GM12874 (cell line): Measurements from ENCODE around the gene GAK.

Experiments used
- TF ChIP-seq, protein P1 (sequence below): IDR thresholded peaks from 2 replicates; pipeline ENCODE4 v1.5.1; 2011; ENCODE audit warnings: low read depth, mild to moderate bottlenecking, control low read depth, low read length, moderate library complexity; ENCODE audit not compliant: insufficient read depth

GAK gene

DNA sequence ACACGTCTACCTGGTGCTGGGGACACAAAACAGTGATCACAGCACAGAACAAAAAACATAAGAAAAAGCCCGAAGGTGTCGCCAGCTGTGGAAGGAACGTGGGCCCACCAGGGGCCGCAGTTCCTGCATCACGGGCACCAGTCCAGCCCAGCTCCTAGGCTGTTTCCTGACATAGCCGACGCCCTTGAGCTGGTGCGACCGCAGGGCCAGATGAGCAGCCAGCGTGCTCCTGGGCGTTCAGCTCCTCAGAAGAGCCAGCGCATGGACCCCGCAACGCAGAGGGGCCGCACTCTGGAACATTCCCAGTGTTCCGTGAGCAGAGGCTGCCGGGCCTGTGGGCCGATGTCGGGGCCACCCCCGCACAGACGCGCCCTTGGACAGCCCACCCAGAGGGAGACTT, 44.1 kb downstream of the GAK start:
- TF ChIP-seq, protein P1, sequence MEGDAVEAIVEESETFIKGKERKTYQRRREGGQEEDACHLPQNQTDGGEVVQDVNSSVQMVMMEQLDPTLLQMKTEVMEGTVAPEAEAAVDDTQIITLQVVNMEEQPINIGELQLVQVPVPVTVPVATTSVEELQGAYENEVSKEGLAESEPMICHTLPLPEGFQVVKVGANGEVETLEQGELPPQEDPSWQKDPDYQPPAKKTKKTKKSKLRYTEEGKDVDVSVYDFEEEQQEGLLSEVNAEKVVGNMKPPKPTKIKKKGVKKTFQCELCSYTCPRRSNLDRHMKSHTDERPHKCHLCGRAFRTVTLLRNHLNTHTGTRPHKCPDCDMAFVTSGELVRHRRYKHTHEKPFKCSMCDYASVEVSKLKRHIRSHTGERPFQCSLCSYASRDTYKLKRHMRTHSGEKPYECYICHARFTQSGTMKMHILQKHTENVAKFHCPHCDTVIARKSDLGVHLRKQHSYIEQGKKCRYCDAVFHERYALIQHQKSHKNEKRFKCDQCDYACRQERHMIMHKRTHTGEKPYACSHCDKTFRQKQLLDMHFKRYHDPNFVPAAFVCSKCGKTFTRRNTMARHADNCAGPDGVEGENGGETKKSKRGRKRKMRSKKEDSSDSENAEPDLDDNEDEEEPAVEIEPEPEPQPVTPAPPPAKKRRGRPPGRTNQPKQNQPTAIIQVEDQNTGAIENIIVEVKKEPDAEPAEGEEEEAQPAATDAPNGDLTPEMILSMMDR = no peak

GRCh38 chr4:887034-887763, 44.9 kb downstream of the GAK start:
- TF ChIP-seq, protein P1 = no peak

DNA sequence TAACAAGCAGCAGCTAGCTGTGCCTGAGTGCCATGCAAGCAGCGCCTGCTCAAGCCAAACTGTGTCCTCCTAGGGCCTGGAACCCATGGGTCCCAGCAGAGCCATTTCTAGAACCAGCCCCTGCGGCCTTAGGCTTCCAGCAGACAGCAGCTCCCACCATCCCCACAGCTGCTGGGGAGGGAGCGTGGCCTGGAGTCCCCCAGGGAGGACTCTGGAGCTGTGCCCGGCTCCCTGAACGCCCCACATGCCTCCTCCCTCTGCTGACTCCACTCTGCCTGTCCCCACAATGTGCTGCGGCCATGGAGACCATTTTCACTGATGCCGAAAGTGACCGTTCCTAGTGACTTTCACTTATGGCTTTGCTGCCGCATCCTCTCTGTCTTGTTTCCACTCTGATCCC, 45.9 kb downstream of the GAK start:
- TF ChIP-seq, protein P1 = no peak

DNA sequence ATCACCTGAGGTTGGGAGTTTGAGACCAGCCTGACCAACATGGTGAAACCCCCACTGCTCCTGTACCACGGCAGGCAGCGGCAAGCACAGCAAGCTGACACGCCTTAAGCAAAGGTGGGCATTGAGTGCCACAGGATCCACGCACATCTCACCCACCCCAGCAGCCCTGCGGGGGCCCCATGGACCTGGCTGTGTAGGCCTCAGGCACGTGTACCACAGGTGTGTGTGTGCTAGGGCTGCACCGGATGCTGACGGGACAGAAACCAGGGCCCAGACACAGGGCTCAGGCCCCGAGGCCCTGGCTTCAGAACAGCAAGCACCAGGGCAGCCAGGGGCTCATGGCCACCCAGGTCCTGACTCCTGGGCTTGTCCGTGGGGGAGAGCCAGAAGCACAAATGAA, 46.8 kb downstream of the GAK start:
- TF ChIP-seq, protein P1 = no peak

- TF ChIP-seq, protein P1 = no peak
These were observed 47.2 kb downstream of the GAK start for GRCh38 chr4:884896-885295.

DNA sequence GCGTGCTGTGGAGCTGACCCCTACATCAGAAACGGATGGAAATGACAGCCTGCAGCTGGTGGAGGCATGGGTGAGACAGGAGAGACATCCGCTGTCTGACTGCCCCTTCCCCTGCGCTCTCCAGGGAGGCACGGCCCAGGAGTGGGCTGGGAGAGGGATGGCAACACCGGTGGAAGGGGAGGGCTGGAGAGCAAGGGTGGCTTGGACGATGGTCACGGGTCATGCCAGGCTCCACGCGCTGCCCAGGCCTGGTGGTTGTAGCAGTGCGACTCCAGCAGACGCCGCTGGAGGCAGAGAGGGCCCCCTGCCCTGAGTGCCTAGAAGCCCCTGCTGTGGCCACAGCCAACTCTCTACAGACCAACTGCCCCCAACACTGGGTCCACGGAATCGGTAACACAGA, 47.9 kb downstream of the GAK start:
- TF ChIP-seq, protein P1 = no peak

DNA sequence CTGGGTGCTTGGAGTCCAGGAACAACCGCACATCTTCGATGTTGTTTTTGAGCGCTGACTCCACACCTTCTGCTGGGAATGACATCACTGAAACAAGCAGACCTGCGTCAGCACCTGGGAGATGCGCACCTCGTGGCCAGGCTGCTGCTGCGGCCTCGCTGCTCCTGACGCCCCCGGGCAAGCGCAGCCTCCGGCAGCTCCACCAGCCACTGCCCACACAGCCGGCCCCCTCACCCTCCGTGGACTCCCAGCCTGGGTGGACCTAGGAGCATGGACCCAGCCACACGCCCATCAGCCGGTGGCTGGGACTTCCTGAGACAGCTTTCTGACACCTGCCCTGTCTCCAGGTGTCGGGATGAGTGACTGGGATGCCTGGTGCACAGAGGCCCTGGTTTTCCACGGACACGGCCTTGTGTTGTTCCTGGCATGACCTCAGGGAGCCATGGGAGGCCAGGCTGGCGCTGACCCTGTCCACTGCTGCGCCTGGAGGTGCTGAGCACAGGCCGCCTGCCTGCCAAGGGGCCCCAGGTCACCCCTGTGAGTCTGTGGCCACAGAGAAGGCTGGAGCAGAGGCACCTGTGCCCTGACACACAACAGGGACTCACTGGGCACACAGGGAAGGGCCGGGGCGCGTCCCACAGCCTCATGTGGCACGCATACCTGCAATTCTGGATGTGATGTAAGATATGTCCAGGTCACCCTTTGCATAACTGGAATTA, 48.6 kb downstream of the GAK start:
- TF ChIP-seq, protein P1 = no peak
